B cell (primary cell): ENCODE results near the gene ABCA7. TPM values are rescaled to one million over a fixed set of nuclear protein-coding genes. Genes with fewer than 3 reads are reported as not detected.

ENCODE experiments used
- ATAC-seq: fragments of 200-7000 bp; cut with Tn5 transposase; one replicate; pipeline ENCODE4 v1.10.0; 2021; ENCODE audit warnings: low read depth, mild to moderate bottlenecking, moderate number of reproducible peaks, moderate library complexity
- CTCF ChIA-PET: fragments of 350-600 bp; sonication (Branson Sonifier 250); formaldehyde crosslinking; loops from one replicate; lab custom pipeline; 2021; ENCODE audit warnings: antibody characterized with exemption, inconsistent platforms; lab: Charles Lee
- POLR2A ChIA-PET: fragments of 350-600 bp; sonication (Branson Sonifier 250); formaldehyde crosslinking; loops from one replicate; lab custom pipeline; 2021; ENCODE audit warnings: antibody characterized with exemption; lab: Charles Lee
- DNase-seq: peaks from one replicate; pipeline ENCODE4 v3.0.0; 2013
- H2AFZ ChIP-seq: 2 replicates; pipeline ENCODE4 v1.6.1; 2012; ENCODE audit warnings: mild to moderate bottlenecking, low read depth, low read length; ENCODE audit not compliant: insufficient read depth, poor library complexity, severe bottlenecking
- H3K27ac ChIP-seq, 2 donors: 1 replicate in 1 of 2; 2 replicates in 1 of 2; pipeline ENCODE4 v1.5.1; 2012 to 2013; ENCODE audit warnings: low read length in 2 of 2, mild to moderate bottlenecking in 2 of 2, moderate library complexity in 1 of 2
- H3K27me3 ChIP-seq, 4 experiments: fragments of 200-600 bp in 1 of 4; sonication (generic) in 1 of 4; replicated peaks in 1 of 4; 1 replicate in 2 of 4; 2 replicates in 2 of 4; pipeline versions ENCODE4 v1.6.1 to v1.7.0; 2013 to 2016; ENCODE audit warnings: low read length in 3 of 4, mild to moderate bottlenecking in 2 of 4, mixed read lengths in 1 of 4, moderate library complexity in 1 of 4; ENCODE audit not compliant: insufficient read depth in 4 of 4, control insufficient read depth in 3 of 4; ENCODE audit errors: control extremely low read depth in 1 of 4
- H3K36me3 ChIP-seq, 2 experiments: replicated peaks in 1 of 2; 1 replicate in 1 of 2; 2 replicates in 1 of 2; pipeline versions ENCODE4 v1.6.1 to v1.7.1; 2013; ENCODE audit warnings: low read length in 1 of 2; ENCODE audit not compliant: insufficient read depth in 2 of 2, control insufficient read depth in 1 of 2; ENCODE audit errors: control extremely low read depth in 1 of 2, extremely low read depth in 1 of 2
- H3K4me1 ChIP-seq, 2 donors: fragments of 200-600 bp in 1 of 2; sonication (generic) in 1 of 2; 1 replicate in 1 of 2; 2 replicates in 1 of 2; pipeline versions ENCODE4 v1.5.1 to v1.6.1; 2013 to 2017; ENCODE audit warnings: low read length in 2 of 2; ENCODE audit not compliant: control insufficient read depth in 2 of 2, insufficient read depth in 2 of 2
- H3K4me2 ChIP-seq: replicated peaks from 2 replicates; pipeline ENCODE3; 2012; ENCODE audit warnings: mild to moderate bottlenecking, low read depth, low read length; ENCODE audit not compliant: poor library complexity, severe bottlenecking
- H3K4me3 ChIP-seq, 5 experiments: fragments of 200-600 bp in 1 of 5; sonication (generic) in 1 of 5; 1 replicate in 3 of 5; 2 replicates in 2 of 5; pipeline versions ENCODE4 v1.5.1 to v1.7.0; 2011 to 2016; ENCODE audit warnings: low read length in 4 of 5, mild to moderate bottlenecking in 4 of 5, low read depth in 2 of 5, control low read depth in 1 of 5, moderate library complexity in 1 of 5; ENCODE audit not compliant: insufficient read depth in 1 of 5; ENCODE audit errors: control extremely low read depth in 1 of 5, extremely low read depth in 1 of 5
- H3K79me2 ChIP-seq: fragments of 200-600 bp; sonication (generic); one replicate; pipeline ENCODE4 v1.6.0; 2016; ENCODE audit warnings: low read length; ENCODE audit not compliant: control insufficient read depth, insufficient read depth
- H3K9ac ChIP-seq: fragments of 200-600 bp; sonication (generic); 2 replicates; pipeline ENCODE4 v1.6.1; 2017; ENCODE audit warnings: mild to moderate bottlenecking, low read length, moderate library complexity
- H3K9me3 ChIP-seq, 3 donors: one replicate each; pipeline versions ENCODE4 v1.6.1 to v1.7.1; 2013; ENCODE audit warnings: low read length in 2 of 3; ENCODE audit not compliant: control insufficient read depth in 2 of 3, insufficient read depth in 1 of 3; ENCODE audit errors: control extremely low read depth in 1 of 3
- H4K20me1 ChIP-seq: 2 replicates; pipeline ENCODE4 v1.6.0; 2012; ENCODE audit warnings: mild to moderate bottlenecking, low read length; ENCODE audit not compliant: insufficient read depth, control insufficient read depth, poor library complexity, severe bottlenecking
- H3K27ac Mint-ChIP-seq: one replicate; pipeline ENCODE4 v1.8.0; 2021; ENCODE audit warnings: mixed read lengths
- H3K27me3 Mint-ChIP-seq: one replicate; pipeline ENCODE4 v1.8.0; 2021; ENCODE audit warnings: mixed read lengths
- H3K4me1 Mint-ChIP-seq: one replicate; pipeline ENCODE4 v1.8.0; 2021; ENCODE audit warnings: mixed read lengths
- H3K4me3 Mint-ChIP-seq: one replicate; pipeline ENCODE4 v1.8.0; 2021; ENCODE audit warnings: mixed read lengths
- H3K9me3 Mint-ChIP-seq: one replicate; pipeline ENCODE4 v1.8.0; 2022; ENCODE audit warnings: mixed read lengths; ENCODE audit not compliant: insufficient read depth
- CTCF ChIP-seq: fragments of 200-600 bp; IDR thresholded peaks from one replicate; pipeline ENCODE4 v1.8.0; 2022; ENCODE audit warnings: antibody characterized with exemption, mild to moderate bottlenecking
- EZH2 ChIP-seq: IDR thresholded peaks from 2 replicates; pipeline ENCODE4 v1.6.1; 2012; ENCODE audit warnings: borderline replicate concordance, low read depth, mild to moderate bottlenecking, moderate library complexity, low read length; ENCODE audit not compliant: insufficient read depth, poor library complexity, severe bottlenecking
- WGBS: methylation state at CpG from one replicate; pipeline ENCODE4 v1.1.5; 2013; ENCODE audit warnings: missing lambda C conversion rate; ENCODE audit not compliant: insufficient coverage; 5-methylcytosine and 5-hydroxymethylcytosine counted together
- intact Hi-C: fragments of 100-400 bp; cut with micrococcal nuclease; formaldehyde crosslinking; loops from one replicate; pipeline ENCODE4 v1.10.0; 2022
- polyA plus RNA-seq: library from polyadenylated mRNA; depleted of rRNA; stranded (reverse); fragments of >200 nt; gene quantifications from 2 replicates; pipeline ENCODE4 v1.2.3, GENCODE V29; 2012
- total RNA-seq, 2 donors: library from RNA; stranded (reverse); fragments of 120-200 nt in 1 of 2; gene quantifications; 1 replicate in 1 of 2; 2 replicates in 1 of 2; pipeline versions ENCODE4 v1.2.3 to v1.2.4, GENCODE V29; 2013 to 2022

The ABCA7 gene
- total and polyA plus RNA-seq, 2 donors (not counting 1 experiment from before 2014, with no cell fraction given): 192 to 281 TPM

- Histone ChIP-seq H3K4me3 (no peak overlapping the region), H4K20me1 (peaks cover 40% of the 10 kb centered on the region), H3K27me3 (no peaks in the 10 kb centered on the region), H3K9me3 (no peaks in the 10 kb centered on the region), H2AFZ (no peak overlapping the region), H3K4me2 (peak overlapping the region; percentile 8), H3K36me3 (peaks cover 0 to 37% of the 10 kb centered on the region in 2 experiments), H3K79me2 (peaks cover 13% of the 10 kb centered on the region), H3K4me1 (peaks cover 8 to 38% of the 10 kb centered on the region in 2 donors), H3K27ac (no peak overlapping the region), H3K9ac (no peak overlapping the region)
- H3K4me1 Mint-ChIP-seq: peaks cover 16% of the 10 kb centered on the region
- no peak overlapping the region for H3K4me3 Mint-ChIP-seq
- intact Hi-C loops: no loop called here
- ChIA-PET POLR2A (no interaction called here), CTCF (interaction anchor here (0.5 to 0.6 kb wide), 2 partner anchors 43 to 59 kb away, joined by 3 read pairs; no protein-coding TSS in a partner anchor)
- H3K27ac Mint-ChIP-seq: peak overlapping the region; percentile 10
- WGBS: 83% methylated on average over 19 of the region's 25 CpGs
- ATAC-seq: no peak
- DNase-seq: peak; percentile 42
- no peaks in the 10 kb centered on the region for H3K9me3 Mint-ChIP-seq
- no peak for TF ChIP-seq CTCF
- no peak for TF ChIP-seq EZH2
- no peaks in the 10 kb centered on the region for H3K27me3 Mint-ChIP-seq
Observed at GRCh38 chr19:1107661-1108261, 67.9 kb downstream of the ABCA7 start.

GRCh38 chr19:1108291-1109031 is 68.6 kb downstream of the ABCA7 start:
- Histone ChIP-seq H3K27me3 (no peaks in the 10 kb centered on the region), H3K79me2 (peaks cover 20% of the 10 kb centered on the region), H2AFZ (no peak overlapping the region), H3K27ac (no peak overlapping the region), H3K9me3 (no peaks in the 10 kb centered on the region), H3K9ac (no peak overlapping the region), H4K20me1 (peaks cover 47% of the 10 kb centered on the region), H3K4me1 (peaks cover 6 to 36% of the 10 kb centered on the region in 2 donors), H3K4me2 (no peak overlapping the region), H3K4me3 (no peak overlapping the region), H3K36me3 (peaks cover 0 to 37% of the 10 kb centered on the region in 2 experiments)
- no peak for TF ChIP-seq CTCF
- TF ChIP-seq EZH2: no peak
- Mint-ChIP-seq H3K9me3 (no peaks in the 10 kb centered on the region), H3K4me3 (no peak overlapping the region), H3K27ac (no peak overlapping the region), H3K27me3 (no peaks in the 10 kb centered on the region), H3K4me1 (peaks cover 13% of the 10 kb centered on the region)
- POLR2A ChIA-PET: interaction anchor here (0.6 kb wide), 1 partner anchor 18 kb away, joined by 6 read pairs; no protein-coding TSS in a partner anchor
- intact Hi-C loops: no loop called here
- WGBS: 95% methylated on average over 65 of the region's 89 CpGs
- ATAC-seq (no peak), DNase-seq (peak; percentile 55)
- CTCF ChIA-PET: interaction anchor here (0.5 kb wide), 1 partner anchor 60 kb away, joined by 3 read pairs; no protein-coding TSS in a partner anchor
